Measurements from ENCODE around the gene GRID2.

GRID2 gene

DNA sequence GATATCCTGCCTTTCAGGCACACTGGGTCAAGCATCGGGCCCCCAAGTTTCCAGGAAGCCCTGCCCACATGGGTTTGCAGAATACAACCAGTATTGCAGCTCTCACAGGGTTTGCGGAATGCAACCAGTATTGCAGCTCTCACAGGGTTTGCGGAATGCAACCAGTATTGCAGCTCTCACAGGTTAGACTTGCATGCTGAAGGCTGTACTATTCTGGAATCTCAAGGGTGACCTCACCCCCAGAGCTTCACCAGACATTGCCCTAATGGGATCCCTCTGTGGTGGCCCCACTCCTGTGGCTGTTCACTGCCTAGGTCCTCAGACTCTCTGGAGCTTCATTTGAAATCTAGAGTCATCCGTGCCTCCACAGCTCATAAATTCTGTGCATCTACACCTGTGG lies 884.1 kb downstream of the GRID2 start:
- DNase-seq (ENCODE audit: insufficient read length) (no peak), FAIRE-seq (no peak)
- TF ChIP-seq TAF1 (IDR thresholded peaks at IDR 0.05; ENCODE audit: borderline replicate concordance, low read depth, low read length) (no peak), POLR2AphosphoS5 (IDR thresholded peaks at IDR 0.05; ENCODE audit: low read depth, low read length) (no peak), POLR2A (IDR thresholded peaks at IDR 0.05; ENCODE audit: low read depth, low read length) (no peak)

DNA sequence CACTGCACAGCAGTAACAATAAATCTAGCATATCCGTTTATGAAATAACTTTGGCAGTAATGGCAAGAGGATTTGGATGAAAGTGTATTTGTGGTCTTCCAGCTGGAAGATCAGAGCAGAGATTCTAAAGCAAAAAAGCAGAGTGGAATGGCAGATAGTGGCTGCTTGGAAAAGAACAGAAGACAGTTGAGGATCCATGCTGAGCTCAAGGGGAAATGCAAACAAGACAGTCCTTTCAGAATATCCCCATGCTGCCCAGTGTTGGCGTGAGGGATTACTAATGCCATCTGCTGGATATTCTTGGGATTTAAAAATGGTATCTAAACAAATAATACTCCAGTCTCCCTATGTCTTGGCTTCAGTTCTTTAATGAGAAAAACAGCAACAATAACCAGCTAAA lies 895.7 kb downstream of the GRID2 start:
- FAIRE-seq (no peak), DNase-seq (ENCODE audit: insufficient read length) (no peak)
- no peak for TF ChIP-seq POLR2AphosphoS5 (IDR thresholded peaks at IDR 0.05; ENCODE audit: low read depth, low read length)

DNA sequence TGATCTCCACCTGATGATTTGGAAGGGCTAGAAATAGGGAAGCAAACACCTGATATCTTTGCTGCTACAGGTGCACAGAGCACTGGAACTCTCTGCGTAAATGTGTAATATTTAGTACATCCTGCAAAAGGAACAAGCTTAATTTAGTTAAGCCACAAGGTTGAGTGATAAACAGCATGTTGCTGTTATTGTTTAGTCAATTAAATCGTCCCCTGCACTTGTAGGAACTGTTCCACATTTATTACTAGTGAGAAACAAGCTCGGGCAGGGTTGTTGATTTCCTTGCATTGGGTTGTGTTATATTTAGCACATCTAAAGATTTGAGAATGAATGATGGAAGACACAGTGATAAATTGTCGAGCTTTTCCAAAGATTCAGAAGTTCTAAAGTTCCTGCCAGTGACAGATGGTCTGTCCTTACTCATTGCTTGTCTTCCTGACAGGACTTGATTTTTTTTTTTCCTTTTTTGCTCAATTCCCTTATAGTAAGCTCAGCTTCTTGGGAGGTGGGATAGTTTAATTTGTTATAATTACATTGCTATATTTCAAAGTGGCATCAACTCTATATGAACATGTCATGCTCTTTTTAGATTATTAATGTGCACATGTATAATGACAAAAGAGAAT lies 897.8 kb downstream of the GRID2 start:
- DNase-seq (ENCODE audit: insufficient read length) (no peak), FAIRE-seq (no peak)
- TF ChIP-seq TAF1 (IDR thresholded peaks at IDR 0.05; ENCODE audit: borderline replicate concordance, low read depth, low read length) (no peak), POLR2AphosphoS5 (IDR thresholded peaks at IDR 0.05; ENCODE audit: low read depth, low read length) (no peak), POLR2A (IDR thresholded peaks at IDR 0.05; ENCODE audit: low read depth, low read length) (no peak)

- TF ChIP-seq TAF1 (IDR thresholded peaks at IDR 0.05; ENCODE audit: borderline replicate concordance, low read depth, low read length) = no peak
- TF ChIP-seq POLR2AphosphoS5 (IDR thresholded peaks at IDR 0.05; ENCODE audit: low read depth, low read length) = no peak
- no peak for TF ChIP-seq POLR2A (IDR thresholded peaks at IDR 0.05; ENCODE audit: low read depth, low read length)
- DNase-seq (ENCODE audit: insufficient read length) = no peak
- no peak for FAIRE-seq
These were observed 899.9 kb downstream of the GRID2 start for GRCh38 chr4:93203708-93204107.

DNA sequence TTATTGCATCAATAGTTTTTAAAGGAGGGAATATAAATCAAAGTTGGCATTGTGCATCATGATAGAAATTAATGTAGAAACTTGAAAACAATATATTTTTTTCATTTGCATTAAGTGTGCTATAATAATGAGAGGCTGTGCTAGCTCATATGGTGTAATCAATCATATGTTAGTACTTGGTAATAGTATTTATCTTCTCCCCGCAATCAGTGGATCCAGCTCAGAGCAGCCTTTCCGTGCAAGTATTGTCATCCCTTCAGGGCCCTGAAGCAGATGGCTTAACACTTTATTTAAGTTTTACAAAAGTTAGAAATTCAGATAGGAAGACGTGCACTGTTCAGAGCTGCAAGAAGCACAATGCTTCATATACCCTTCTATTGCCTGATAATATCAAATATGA lies 908.5 kb downstream of the GRID2 start:
- no peak for FAIRE-seq
- no peak for DNase-seq (ENCODE audit: insufficient read length)
- TF ChIP-seq POLR2AphosphoS5 (IDR thresholded peaks at IDR 0.05; ENCODE audit: low read depth, low read length) (no peak), TAF1 (IDR thresholded peaks at IDR 0.05; ENCODE audit: borderline replicate concordance, low read depth, low read length) (no peak), POLR2A (IDR thresholded peaks at IDR 0.05; ENCODE audit: low read depth, low read length) (no peak)

- FAIRE-seq (no peak), DNase-seq (ENCODE audit: insufficient read length) (no peak)
- no peak for TF ChIP-seq POLR2A (IDR thresholded peaks at IDR 0.05; ENCODE audit: low read depth, low read length)
- TF ChIP-seq POLR2AphosphoS5 (IDR thresholded peaks at IDR 0.05; ENCODE audit: low read depth, low read length) = no peak
- no peak for TF ChIP-seq TAF1 (IDR thresholded peaks at IDR 0.05; ENCODE audit: borderline replicate concordance, low read depth, low read length)
These were observed 912.9 kb downstream of the GRID2 start for GRCh38 chr4:93216646-93217045.

- TF ChIP-seq TAF1 (IDR thresholded peaks at IDR 0.05; ENCODE audit: borderline replicate concordance, low read depth, low read length) (no peak), POLR2A (IDR thresholded peaks at IDR 0.05; ENCODE audit: low read depth, low read length) (no peak), POLR2AphosphoS5 (IDR thresholded peaks at IDR 0.05; ENCODE audit: low read depth, low read length) (no peak)
- DNase-seq (ENCODE audit: insufficient read length) (no peak), FAIRE-seq (no peak)
These were observed 913.7 kb downstream of the GRID2 start for GRCh38 chr4:93217431-93217830.

GRCh38 chr4:93221771-93222170 lies 918.0 kb downstream of the GRID2 start:
- TF ChIP-seq TAF1 (IDR thresholded peaks at IDR 0.05; ENCODE audit: borderline replicate concordance, low read depth, low read length) (no peak), POLR2A (IDR thresholded peaks at IDR 0.05; ENCODE audit: low read depth, low read length) (no peak), POLR2AphosphoS5 (IDR thresholded peaks at IDR 0.05; ENCODE audit: low read depth, low read length) (no peak)
- DNase-seq (ENCODE audit: insufficient read length) (no peak), FAIRE-seq (no peak)

GRCh38 chr4:93228021-93228420 lies 924.3 kb downstream of the GRID2 start:
- TF ChIP-seq POLR2AphosphoS5 (IDR thresholded peaks at IDR 0.05; ENCODE audit: low read depth, low read length) (no peak), TAF1 (IDR thresholded peaks at IDR 0.05; ENCODE audit: borderline replicate concordance, low read depth, low read length) (no peak), POLR2A (IDR thresholded peaks at IDR 0.05; ENCODE audit: low read depth, low read length) (no peak)
- DNase-seq (ENCODE audit: insufficient read length) (no peak), FAIRE-seq (no peak)

DNA sequence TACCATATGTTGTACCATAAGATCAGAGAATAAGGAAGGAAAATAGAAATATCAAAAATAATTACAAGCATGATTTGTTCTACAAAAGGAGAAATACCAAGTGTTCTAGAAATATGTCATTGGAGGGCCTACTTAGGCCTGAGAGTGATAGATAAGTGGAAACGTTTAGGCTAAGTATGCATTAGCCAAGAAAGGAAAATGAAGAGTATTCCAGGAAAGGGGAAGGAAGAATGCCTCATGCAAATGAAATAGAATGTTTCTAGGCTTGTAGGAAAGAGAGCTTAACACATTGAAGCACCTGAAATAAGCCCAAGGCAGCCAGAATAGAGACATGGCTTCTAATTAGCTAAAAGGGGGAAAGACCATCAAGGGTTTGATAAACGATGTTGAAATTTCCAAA lies 929.1 kb downstream of the GRID2 start:
- TF ChIP-seq TAF1 (IDR thresholded peaks at IDR 0.05; ENCODE audit: borderline replicate concordance, low read depth, low read length) (no peak), POLR2AphosphoS5 (IDR thresholded peaks at IDR 0.05; ENCODE audit: low read depth, low read length) (no peak), POLR2A (IDR thresholded peaks at IDR 0.05; ENCODE audit: low read depth, low read length) (no peak)
- DNase-seq (ENCODE audit: insufficient read length) (no peak), FAIRE-seq (no peak)

- FAIRE-seq (no peak), DNase-seq (ENCODE audit: insufficient read length) (no peak)
- no peak for TF ChIP-seq POLR2A (IDR thresholded peaks at IDR 0.05; ENCODE audit: low read depth, low read length)
- TF ChIP-seq TAF1 (IDR thresholded peaks at IDR 0.05; ENCODE audit: borderline replicate concordance, low read depth, low read length) = no peak
- TF ChIP-seq POLR2AphosphoS5 (IDR thresholded peaks at IDR 0.05; ENCODE audit: low read depth, low read length) = no peak
These were observed 933.8 kb downstream of the GRID2 start for GRCh38 chr4:93237521-93237920.

GRCh38 chr4:93243262-93243661 lies 939.5 kb downstream of the GRID2 start:
- DNase-seq (ENCODE audit: insufficient read length) (no peak), FAIRE-seq (no peak)
- TF ChIP-seq POLR2A (IDR thresholded peaks at IDR 0.05; ENCODE audit: low read depth, low read length) (no peak), TAF1 (IDR thresholded peaks at IDR 0.05; ENCODE audit: borderline replicate concordance, low read depth, low read length) (no peak), POLR2AphosphoS5 (IDR thresholded peaks at IDR 0.05; ENCODE audit: low read depth, low read length) (no peak)

DNA sequence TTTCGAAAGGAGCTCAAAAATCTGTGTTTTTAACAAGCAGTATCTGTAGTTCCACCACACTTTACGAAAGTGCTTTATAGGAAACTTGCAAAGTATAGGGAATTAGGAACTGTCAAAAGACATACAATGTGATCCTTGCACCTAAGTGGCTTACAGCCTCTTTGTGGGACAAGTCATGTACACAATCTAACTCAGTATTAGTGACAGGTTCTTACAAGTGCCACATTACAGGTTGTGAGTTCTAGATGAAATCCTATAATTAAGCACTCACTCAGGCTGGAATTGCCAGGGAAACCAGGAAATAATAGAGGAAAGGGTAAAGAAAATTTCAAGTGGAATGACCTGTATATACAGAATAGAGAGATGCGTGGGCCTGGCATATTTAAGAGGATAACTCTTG lies 957.4 kb downstream of the GRID2 start:
- FAIRE-seq = no peak
- TF ChIP-seq TAF1 (IDR thresholded peaks at IDR 0.05; ENCODE audit: borderline replicate concordance, low read depth, low read length) = no peak
- TF ChIP-seq POLR2A (IDR thresholded peaks at IDR 0.05; ENCODE audit: low read depth, low read length) = no peak
- TF ChIP-seq POLR2AphosphoS5 (IDR thresholded peaks at IDR 0.05; ENCODE audit: low read depth, low read length) = no peak
- no peak for DNase-seq (ENCODE audit: insufficient read length)
